Measurements from ENCODE around the gene COL20A1. TPM values are rescaled to one million over a fixed set of nuclear protein-coding genes. Genes with fewer than 3 reads are reported as not detected.

The COL20A1 gene
- total RNA-seq, 2 donors from 2014 or later, result 7.1 TPM; not detected in 1

- 66% methylated on average over 32 of the region's 34 CpGs for WGBS
- Histone ChIP-seq H3K27me3 (replicated peaks; ENCODE audit: insufficient read depth) (no peaks in the 10 kb centered on the region), H3K27ac (no peak overlapping the region), H3K4me3 (no peak overlapping the region), H3K9me3 (no peaks in the 10 kb centered on the region), H3K4me1 (replicated peaks) (no peaks in the 10 kb centered on the region), H3K36me3 (no peaks in the 10 kb centered on the region)
- no peak for DNase-seq (ENCODE audit: low spot score)
- TF ChIP-seq POLR2AphosphoS5 (IDR thresholded peaks at IDR 0.05) (no peak), CTCF (IDR thresholded peaks at IDR 0.05) (no peak), POLR2A (IDR thresholded peaks at IDR 0.05) (no peak)
- intact Hi-C loops (cut with DNase I), result no loop called here
Observed at GRCh38 chr20:63322146-63322932, 29.4 kb downstream of the COL20A1 start.

- 31% methylated on average over 15 of the region's 15 CpGs for WGBS
Observed at GRCh38 chr20:63322933-63323273, 29.9 kb downstream of the COL20A1 start.

GRCh38 chr20:63323357-63323981 is 30.5 kb downstream of the COL20A1 start:
- DNase-seq (ENCODE audit: low spot score), result no peak
- no peak for TF ChIP-seq POLR2AphosphoS5 (IDR thresholded peaks at IDR 0.05)
- no peak for TF ChIP-seq CTCF (IDR thresholded peaks at IDR 0.05)
- TF ChIP-seq POLR2A (IDR thresholded peaks at IDR 0.05), result no peak
- intact Hi-C loops (cut with DNase I), result no loop called here
- no peaks in the 10 kb centered on the region for H3K27me3 ChIP-seq (replicated peaks; ENCODE audit: insufficient read depth)
- no peak overlapping the region for H3K27ac ChIP-seq
- no peaks in the 10 kb centered on the region for H3K4me1 ChIP-seq (replicated peaks)
- no peak overlapping the region for H3K4me3 ChIP-seq
- H3K9me3 ChIP-seq, result no peaks in the 10 kb centered on the region
- H3K36me3 ChIP-seq, result no peaks in the 10 kb centered on the region
- WGBS, result 69% methylated on average over 18 of the region's 18 CpGs

More at GRCh38 chr20:63322933-63323273, 29.9 kb downstream of the COL20A1 start:
- no peak for DNase-seq (ENCODE audit: low spot score)
- TF ChIP-seq POLR2AphosphoS5 (IDR thresholded peaks at IDR 0.05) (no peak), CTCF (IDR thresholded peaks at IDR 0.05) (no peak), POLR2A (IDR thresholded peaks at IDR 0.05) (no peak)
- H3K4me3 ChIP-seq, result no peak overlapping the region
- H3K27me3 ChIP-seq (replicated peaks; ENCODE audit: insufficient read depth), result no peaks in the 10 kb centered on the region
- H3K4me1 ChIP-seq (replicated peaks), result no peaks in the 10 kb centered on the region
- no peaks in the 10 kb centered on the region for H3K9me3 ChIP-seq
- intact Hi-C loops (cut with DNase I), result no loop called here
- H3K27ac ChIP-seq, result no peak overlapping the region
- H3K36me3 ChIP-seq, result no peaks in the 10 kb centered on the region

GRCh38 chr20:63325021-63325471 is 32.1 kb downstream of the COL20A1 start:
- H3K4me1 ChIP-seq (replicated peaks), result no peaks in the 10 kb centered on the region

More at GRCh38 chr20:63325021-63325471, 32.1 kb downstream of the COL20A1 start:
- H3K4me3 ChIP-seq, result no peak overlapping the region
- DNase-seq (ENCODE audit: low spot score), result no peak
- no peaks in the 10 kb centered on the region for H3K9me3 ChIP-seq
- no peak for TF ChIP-seq POLR2AphosphoS5 (IDR thresholded peaks at IDR 0.05)
- TF ChIP-seq POLR2A (IDR thresholded peaks at IDR 0.05), result no peak
- no peak for TF ChIP-seq CTCF (IDR thresholded peaks at IDR 0.05)
- H3K36me3 ChIP-seq, result no peaks in the 10 kb centered on the region
- intact Hi-C loops (cut with DNase I), result no loop called here
- no peak overlapping the region for H3K27ac ChIP-seq
- H3K27me3 ChIP-seq (replicated peaks; ENCODE audit: insufficient read depth), result no peaks in the 10 kb centered on the region
- WGBS, result 84% methylated on average over 9 of the region's 10 CpGs

All from prostate gland (tissue), 2 donors.